Measurements from ENCODE around the gene IP6K3.

IP6K3 gene

GRCh38 chr6:33746651-33747100 is at the start of gene IP6K3:
TSS of gene IP6K3 (minus strand) at chr6:33746905. CDS start at chr6:33735476, 11,429 bp downstream.
- DNase-seq (ENCODE audit: low read depth), result no peak

- no peak for DNase-seq (ENCODE audit: low read depth)
Observed at GRCh38 chr6:33794910-33795623, 48.4 kb upstream of the IP6K3 start.

- DNase-seq (ENCODE audit: low read depth), result no peak
Observed at GRCh38 chr6:33792981-33793380, 46.3 kb upstream of the IP6K3 start.

- no peak for DNase-seq (ENCODE audit: low read depth)
Observed at GRCh38 chr6:33791620-33792019, 44.9 kb upstream of the IP6K3 start.

GRCh38 chr6:33790910-33791309 is 44.2 kb upstream of the IP6K3 start:
- DNase-seq (ENCODE audit: low read depth), result no peak

- DNase-seq (ENCODE audit: low read depth), result no peak
Observed at GRCh38 chr6:33790379-33790778, 43.7 kb upstream of the IP6K3 start.

- no peak for DNase-seq (ENCODE audit: low read depth)
Observed at GRCh38 chr6:33789550-33789895, 42.8 kb upstream of the IP6K3 start.

GRCh38 chr6:33788694-33789549 is 42.2 kb upstream of the IP6K3 start, which contains the start of gene LEMD2:
TSS of gene LEMD2 (minus strand) at chr6:33789130. CDS start at chr6:33789116, 14 bp downstream.
- peak; percentile 74 for DNase-seq (ENCODE audit: low read depth)

GRCh38 chr6:33787954-33788693 is 41.4 kb upstream of the IP6K3 start:
- DNase-seq (ENCODE audit: low read depth), result no peak

- no peak for DNase-seq (ENCODE audit: low read depth)
Observed at GRCh38 chr6:33787346-33787953, 40.7 kb upstream of the IP6K3 start.

GRCh38 chr6:33786736-33787135 is 40.0 kb upstream of the IP6K3 start:
- no peak for DNase-seq (ENCODE audit: low read depth)

- no peak for DNase-seq (ENCODE audit: low read depth)
Observed at GRCh38 chr6:33785778-33786177, 39.1 kb upstream of the IP6K3 start.

GRCh38 chr6:33784787-33785186 is 38.1 kb upstream of the IP6K3 start:
- no peak for DNase-seq (ENCODE audit: low read depth)

- no peak for DNase-seq (ENCODE audit: low read depth)
Observed at GRCh38 chr6:33783781-33784520, 37.2 kb upstream of the IP6K3 start.

GRCh38 chr6:33782561-33782960 is 35.9 kb upstream of the IP6K3 start:
- DNase-seq (ENCODE audit: low read depth), result no peak

GRCh38 chr6:33781131-33781975 is 34.6 kb upstream of the IP6K3 start:
- no peak for DNase-seq (ENCODE audit: low read depth)

GRCh38 chr6:33779895-33780294 is 33.2 kb upstream of the IP6K3 start:
- DNase-seq (ENCODE audit: low read depth), result no peak

GRCh38 chr6:33779290-33779689 is 32.6 kb upstream of the IP6K3 start:
- DNase-seq (ENCODE audit: low read depth), result no peak

- no peak for DNase-seq (ENCODE audit: low read depth)
Observed at GRCh38 chr6:33778444-33779121, 31.9 kb upstream of the IP6K3 start.
